Upper lobe of left lung (tissue), 6 donors: Measurements from ENCODE around the gene LGSN. TPM values are rescaled to one million over a fixed set of nuclear protein-coding genes. Genes with fewer than 3 reads are reported as not detected.

Experiments used
- ATAC-seq, 2 donors: fragments of 200-7000 bp; cut with Tn5 transposase; one replicate each; pipeline ENCODE4 v1.9.1; 2022; ENCODE audit warnings: mild to moderate bottlenecking in 2 of 2, moderate library complexity in 2 of 2; ENCODE audit not compliant: low FRiP score in 2 of 2
- DNase-seq, 2 donors: peaks; one replicate each; pipeline ENCODE4 v3.0.0-alpha.2; 2019 to 2020
- H3K27ac ChIP-seq, 4 donors: fragments of 200-600 bp; sonication (generic); one replicate each; pipeline ENCODE4 v1.5.1; 2016 to 2019
- H3K27me3 ChIP-seq, 4 donors: fragments of 200-600 bp; sonication (generic); one replicate each; pipeline ENCODE4 v1.5.1; 2017 to 2019
- H3K36me3 ChIP-seq, 4 donors: fragments of 200-600 bp; sonication (generic); one replicate each; pipeline ENCODE4 v1.5.1; 2016 to 2019
- H3K4me1 ChIP-seq, 4 donors: fragments of 200-600 bp; sonication (generic); one replicate each; pipeline ENCODE4 v1.5.1; 2018 to 2019
- H3K4me3 ChIP-seq, 4 donors: fragments of 200-600 bp; sonication (generic); one replicate each; pipeline ENCODE4 v1.5.1; 2017 to 2019; ENCODE audit warnings: mild to moderate bottlenecking in 2 of 4, moderate library complexity in 1 of 4
- H3K9me3 ChIP-seq, 4 donors: fragments of 200-600 bp; sonication (generic); one replicate each; pipeline ENCODE4 v1.5.1; 2018 to 2019
- CTCF ChIP-seq, 6 experiments: fragments of 450-650 bp in 4 of 6; fragments of 200-600 bp in 2 of 6; sonication (generic) in 2 of 6; IDR thresholded peaks; one replicate each; pipeline ENCODE4 v1.5.1; 2016 to 2019; ENCODE audit warnings: antibody characterized with exemption in 6 of 6
- EP300 ChIP-seq, 4 donors: sonication (generic); formaldehyde crosslinking; IDR thresholded peaks; one replicate each; pipeline ENCODE4 v1.5.1; 2017; ENCODE audit warnings: antibody characterized with exemption in 4 of 4, control low read depth in 2 of 4
- POLR2A ChIP-seq, 4 donors: fragments of 450-650 bp; IDR thresholded peaks; one replicate each; pipeline ENCODE4 v1.5.1; 2016 to 2017; ENCODE audit warnings: antibody characterized with exemption in 4 of 4, mild to moderate bottlenecking in 2 of 4
- POLR2AphosphoS5 ChIP-seq, 2 donors: sonication (generic); formaldehyde crosslinking; IDR thresholded peaks; one replicate each; pipeline ENCODE4 v1.5.1; 2017; ENCODE audit warnings: antibody characterized with exemption in 2 of 2
- WGBS, 2 donors: methylation state at CpG; one replicate each; pipeline ENCODE4 v1.1.5; 2017 to 2018; 5-methylcytosine and 5-hydroxymethylcytosine counted together
- total RNA-seq, 6 donors: library from RNA; depleted of rRNA in 4 of 6; stranded (reverse); fragments of >200 nt in 4 of 6; gene quantifications; one replicate each; pipeline versions ENCODE4 v1.1.0 to v1.2.1, GENCODE V29; 2016 to 2021
- donor health status: DM: no; HTN: no; CAD: no; lungs with moderate emphysema.
- donor health status: DM: no; HTN: yes; CAD: no; lungs with severe emphysema.

LGSN gene
- total RNA-seq, 6 donors from 2014 or later = 0.17 to 2.1 (median 0.86) TPM

- H3K27me3 ChIP-seq = no peaks in the 10 kb centered on the region
- no peak for ATAC-seq
- H3K9me3 ChIP-seq = no peaks in the 10 kb centered on the region
- H3K4me3 ChIP-seq = no peak overlapping the region
- no peak for DNase-seq
- no peaks in the 10 kb centered on the region for H3K36me3 ChIP-seq
- no peaks in the 10 kb centered on the region for H3K4me1 ChIP-seq
- TF ChIP-seq POLR2A (IDR thresholded peaks at IDR 0.05) (no peak), POLR2AphosphoS5 (IDR thresholded peaks at IDR 0.05) (no peak), CTCF (IDR thresholded peaks at IDR 0.05) (no peak), EP300 (IDR thresholded peaks at IDR 0.05) (no peak)
- no peak overlapping the region for H3K27ac ChIP-seq
These were observed 60.6 kb downstream of the LGSN start for GRCh38 chr6:63259153-63259552.

GRCh38 chr6:63249875-63250482 is 69.8 kb downstream of the LGSN start:
- 92 to 93% methylated on average over 3 of the region's 3 CpGs for WGBS, 2 donors
- TF ChIP-seq CTCF (IDR thresholded peaks at IDR 0.05) (no peak), EP300 (IDR thresholded peaks at IDR 0.05) (no peak), POLR2A (IDR thresholded peaks at IDR 0.05) (no peak), POLR2AphosphoS5 (IDR thresholded peaks at IDR 0.05) (no peak)
- Histone ChIP-seq H3K27ac (no peak overlapping the region), H3K4me1 (no peaks in the 10 kb centered on the region), H3K4me3 (no peak overlapping the region), H3K9me3 (no peaks in the 10 kb centered on the region), H3K27me3 (no peaks in the 10 kb centered on the region), H3K36me3 (no peaks in the 10 kb centered on the region)
- no peak for DNase-seq
- no peak for ATAC-seq

- no peak overlapping the region for H3K27ac ChIP-seq
- no peaks in the 10 kb centered on the region for H3K36me3 ChIP-seq
- DNase-seq = no peak
- no peak for ATAC-seq
- H3K27me3 ChIP-seq = no peaks in the 10 kb centered on the region
- no peaks in the 10 kb centered on the region for H3K4me1 ChIP-seq
- no peaks in the 10 kb centered on the region for H3K9me3 ChIP-seq
- no peak overlapping the region for H3K4me3 ChIP-seq
- TF ChIP-seq CTCF (IDR thresholded peaks at IDR 0.05) (no peak), POLR2A (IDR thresholded peaks at IDR 0.05) (no peak), EP300 (IDR thresholded peaks at IDR 0.05) (no peak), POLR2AphosphoS5 (IDR thresholded peaks at IDR 0.05) (no peak)
These were observed 73.2 kb downstream of the LGSN start for GRCh38 chr6:63246581-63246980.

- no peak overlapping the region for H3K27ac ChIP-seq
These were observed 73.9 kb downstream of the LGSN start for GRCh38 chr6:63245909-63246308.

More at GRCh38 chr6:63245909-63246308, 73.9 kb downstream of the LGSN start:
- no peaks in the 10 kb centered on the region for H3K4me1 ChIP-seq
- H3K36me3 ChIP-seq = no peaks in the 10 kb centered on the region
- no peaks in the 10 kb centered on the region for H3K27me3 ChIP-seq
- 84 to 87% methylated on average over 1 of the region's 1 CpG for WGBS, 2 donors
- no peaks in the 10 kb centered on the region for H3K9me3 ChIP-seq
- ATAC-seq (no peak), DNase-seq (no peak)
- no peak for TF ChIP-seq POLR2AphosphoS5 (IDR thresholded peaks at IDR 0.05)
- no peak for TF ChIP-seq EP300 (IDR thresholded peaks at IDR 0.05)
- no peak for TF ChIP-seq POLR2A (IDR thresholded peaks at IDR 0.05)
- TF ChIP-seq CTCF (IDR thresholded peaks at IDR 0.05) = no peak
- H3K4me3 ChIP-seq = no peak overlapping the region
